ENCODE data around the gene SNX18. TPM values are rescaled to one million over a fixed set of nuclear protein-coding genes. Genes with fewer than 3 reads are reported as not detected.

Gene SNX18
- total and polyA plus RNA-seq, 2 of the 8 experiments (the other 6 are each of a cell fraction or from before 2014, with no cell fraction given), result 5.8 to 17.7 TPM

- TF ChIP-seq GABPA (IDR thresholded peaks at IDR 0.05; ENCODE audit: borderline replicate concordance, insufficient read depth, low read length), result no peak
- no peak for TF ChIP-seq TCF12 (IDR thresholded peaks at IDR 0.05; ENCODE audit: low read depth, low read length)
- no peak for TF ChIP-seq EP300 (IDR thresholded peaks at IDR 0.05; ENCODE audit: borderline replicate concordance in 1 of 2, low read depth in 2 of 2, low read length in 2 of 2)
These were observed 4.4 kb downstream of the SNX18 start (continued) for GRCh38 chr5:54521856-54522479.

Data from H1 (cell line).